Heart right ventricle (tissue), 16 donors: ENCODE measurements around the gene SPDL1. TPM values are rescaled to one million over a fixed set of nuclear protein-coding genes. Genes with fewer than 3 reads are reported as not detected.

Source experiments
- ATAC-seq, 8 donors: fragments of 200-7000 bp; cut with Tn5 transposase; one replicate each; pipeline ENCODE4 v1.9.1; 2020; ENCODE audit warnings: mild to moderate bottlenecking in 8 of 8, moderate library complexity in 8 of 8, moderate number of reproducible peaks in 1 of 8
- DNase-seq, 2 donors: peaks; one replicate each; pipeline ENCODE4 v3.0.0-alpha.2; 2020
- H3K27ac ChIP-seq, 10 donors: fragments of 200-600 bp; sonication (generic) in 2 of 10; one replicate each; pipeline versions ENCODE4 v1.5.0 to v1.8.0; 2020 to 2022; ENCODE audit warnings: mild to moderate bottlenecking in 3 of 10
- H3K27me3 ChIP-seq, 7 donors: fragments of 200-600 bp; one replicate each; pipeline ENCODE4 v1.8.0; 2021 to 2022; ENCODE audit warnings: mild to moderate bottlenecking in 2 of 7
- H3K36me3 ChIP-seq, 9 donors: fragments of 200-600 bp; sonication (generic) in 1 of 9; one replicate each; pipeline versions ENCODE4 v1.5.0 to v1.8.0; 2020 to 2022; ENCODE audit warnings: mild to moderate bottlenecking in 2 of 9
- H3K4me1 ChIP-seq, 9 donors: fragments of 200-600 bp; sonication (generic) in 1 of 9; one replicate each; pipeline versions ENCODE4 v1.5.0 to v1.8.0; 2020 to 2022; ENCODE audit warnings: mild to moderate bottlenecking in 4 of 9
- H3K4me3 ChIP-seq, 10 donors: fragments of 200-600 bp; sonication (generic) in 2 of 10; one replicate each; pipeline versions ENCODE4 v1.5.0 to v1.8.0; 2020 to 2022; ENCODE audit warnings: mild to moderate bottlenecking in 7 of 10, moderate library complexity in 2 of 10
- H3K9me3 ChIP-seq, 11 donors: fragments of 200-600 bp in 10 of 11; sonication (generic) in 2 of 11; one replicate each; pipeline versions ENCODE4 v1.5.0 to v1.8.0; 2013 to 2022; ENCODE audit warnings: mild to moderate bottlenecking in 2 of 11, control low read depth in 1 of 11, moderate library complexity in 1 of 11
- CTCF ChIP-seq, 9 donors: fragments of 200-600 bp; sonication (generic) in 2 of 9; IDR thresholded peaks; one replicate each; pipeline versions ENCODE4 v1.5.0 to v1.8.0; 2021 to 2022; ENCODE audit warnings: antibody characterized with exemption in 9 of 9, mild to moderate bottlenecking in 5 of 9, moderate library complexity in 1 of 9
- WGBS, 2 donors: extraction: QIAGEN DNeasy Blood & Tissue Kit; methylation state at CpG; one replicate each; pipeline ENCODE4 v1.1.7; 2013; ENCODE audit warnings: inconsistent platforms in 1 of 2; 5-methylcytosine and 5-hydroxymethylcytosine counted together
- intact Hi-C, 10 donors: fragments of 100-400 bp; cut with DNase I; formaldehyde crosslinking; loops; one replicate each; pipeline versions ENCODE4 v1.11.1 to v1.14.2; 2022
- polyA plus RNA-seq, 2 donors: library from polyadenylated mRNA; stranded (reverse); fragments of 200-250 nt; gene quantifications; one replicate each; pipeline ENCODE4 v1.2.3, GENCODE V29; 2013
- total RNA-seq, 10 donors: library from RNA; stranded (reverse); fragmentation: NEBNext Ultra II Directional in 3 of 10; extraction: Animal tissue kit (Norgen Biotek cat#: 25700) in 3 of 10; gene quantifications; one replicate each; pipeline versions ENCODE4 v1.2.1 to v1.2.4, GENCODE V29; 2021 to 2023
- donor health status: Arrhythmogenic right ventricular cardiomyopathy.
- donor health status: ischemic (EF 13 %, LVEDD 7.1; RV severe dilation, severe dysfunction).
- donor health status: healthy with polysubstance abuse.
- donor health status: DM: no; HTN: yes; CAD: no.
- donor health status: DM: no; HTN: no; CAD: no.
- donor health status: ischemic (EF 25% LVEDD 6.9; RV normal size, moderate dysfunction).
- donor health status: ischemic (EF 25% LVEDD 5.7; RV mildly dilated, moderate dysfunction).
- donor health status: healthy.
- donor health status: DM: yes; HTN: yes; CAD: no.
- donor health status: Ischemic cardiomyopathy.
- donor health status: ischemic (EF 35%, LVEDD 5.7; RV mildly dilated, moderate dysfunction).
- donor health status: nonischemic (EF 11% LVEDD 7.7; RV severe dilation, severe dysfunction).
- donor health status: DM: yes; HTN: yes; CAD: no.
- donor health status: PGD.
- donor health status: ischemic (EF 29% LVEDD 5.4; RV normal size, mild dysfunction).
- donor health status: nonischemic (EF 23%, LVEDD 6.1; RV moderate dilation, normal function).

Gene SPDL1
- total and polyA plus RNA-seq, 12 donors: 2.9 to 5.7 (median 4.1) TPM

GRCh38 chr5:169557838-169558237 lies 25.7 kb upstream of the SPDL1 start:
- no peak for ATAC-seq
- Histone ChIP-seq H3K4me1 (no peaks in the 10 kb centered on the region), H3K27ac (no peak overlapping the region), H3K36me3 (no peaks in the 10 kb centered on the region), H3K27me3 (peaks cover 0 to 15% (median 4%) of the 10 kb centered on the region in 7 donors), H3K4me3 (no peak overlapping the region), H3K9me3 (peaks cover 0 to 29% (median 0%) of the 10 kb centered on the region in 11 donors)
- no peak for DNase-seq
- no peak for TF ChIP-seq CTCF (IDR thresholded peaks at IDR 0.05)
- intact Hi-C loops: no loop called here
- 74 to 83% methylated on average over 1 of the region's 1 CpG for WGBS, 2 donors

DNA sequence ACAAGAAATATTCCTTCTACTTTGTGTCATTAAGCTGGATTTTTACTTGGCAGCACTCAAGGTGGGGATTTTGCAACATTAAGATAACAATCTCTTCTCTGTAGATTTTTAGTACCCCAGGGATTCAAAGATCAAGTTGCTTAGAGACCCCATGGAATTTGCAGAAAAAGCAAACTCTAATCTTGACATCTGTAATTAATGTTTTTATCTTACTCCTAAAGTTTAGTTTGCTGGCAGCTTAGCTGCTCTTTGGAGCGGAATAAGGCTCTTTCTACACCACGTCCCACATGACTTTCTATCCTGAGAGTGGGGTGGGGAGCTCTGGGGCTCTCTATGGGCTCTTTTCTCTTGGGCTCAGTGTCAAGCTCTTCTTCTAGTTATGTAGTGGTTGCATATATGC lies 21.7 kb upstream of the SPDL1 start:
- intact Hi-C loops: loop anchor here in 1 of 10 donors (10.0 kb wide), 1 partner anchor 567 kb away; no protein-coding TSS in a partner anchor
- H3K36me3 ChIP-seq: no peaks in the 10 kb centered on the region
- 55 to 67% methylated on average over 2 of the region's 2 CpGs for WGBS, 2 donors

GRCh38 chr5:169563369-169563768 lies 20.2 kb upstream of the SPDL1 start:
- no peak overlapping the region for H3K4me3 ChIP-seq
- H3K4me1 ChIP-seq: no peaks in the 10 kb centered on the region
- intact Hi-C loops: loop anchor here in 1 of 10 donors (10.0 kb wide), 1 partner anchor 569 kb away; no protein-coding TSS in a partner anchor
- no peak for TF ChIP-seq CTCF (IDR thresholded peaks at IDR 0.05)
- DNase-seq: no peak
- no peak for ATAC-seq
- H3K27ac ChIP-seq: no peak overlapping the region
- H3K27me3 ChIP-seq: peaks cover 0 to 55% (median 4%) of the 10 kb centered on the region in 7 donors
- no peaks in the 10 kb centered on the region for H3K36me3 ChIP-seq
- WGBS, 2 donors: 46 to 48% methylated on average over 1 of the region's 1 CpG
- H3K9me3 ChIP-seq: peaks cover 0 to 7% (median 0%) of the 10 kb centered on the region in 11 donors

More for the DNA sequence above, 21.7 kb upstream of the SPDL1 start:
- TF ChIP-seq CTCF (IDR thresholded peaks at IDR 0.05): no peak
- ATAC-seq (no peak), DNase-seq (no peak)
- Histone ChIP-seq H3K4me3 (no peak overlapping the region), H3K9me3 (peaks cover 0 to 22% (median 0%) of the 10 kb centered on the region in 11 donors), H3K4me1 (no peaks in the 10 kb centered on the region), H3K27ac (no peak overlapping the region), H3K27me3 (peaks cover 0 to 46% (median 4%) of the 10 kb centered on the region in 7 donors)

- no peak overlapping the region for H3K27ac ChIP-seq
- H3K4me1 ChIP-seq: no peaks in the 10 kb centered on the region
- no peak for TF ChIP-seq CTCF (IDR thresholded peaks at IDR 0.05)
- 79 to 80% methylated on average over 1 of the region's 1 CpG for WGBS, 2 donors
- H3K9me3 ChIP-seq: peaks cover 0 to 4% (median 0%) of the 10 kb centered on the region in 11 donors
- H3K36me3 ChIP-seq: no peaks in the 10 kb centered on the region
- intact Hi-C loops: loop anchor here in 1 of 10 donors (10.0 kb wide), 1 partner anchor 571 kb away; no protein-coding TSS in a partner anchor
- ATAC-seq (no peak), DNase-seq (no peak)
- H3K4me3 ChIP-seq: no peak overlapping the region
- H3K27me3 ChIP-seq: peaks cover 0 to 73% (median 15%) of the 10 kb centered on the region in 7 donors
Observed at GRCh38 chr5:169566202-169566601, 17.4 kb upstream of the SPDL1 start.
